ENCODE measurements around the gene TMEM50A. TPM values are rescaled to one million over a fixed set of nuclear protein-coding genes. Genes with fewer than 3 reads are reported as not detected.

Gene TMEM50A
- 100 to 1,000 TPM in 2 of 4 donors, 10 to 100 TPM in 2; 73.8 to 173 (median 92.7) TPM for total RNA-seq

DNA sequence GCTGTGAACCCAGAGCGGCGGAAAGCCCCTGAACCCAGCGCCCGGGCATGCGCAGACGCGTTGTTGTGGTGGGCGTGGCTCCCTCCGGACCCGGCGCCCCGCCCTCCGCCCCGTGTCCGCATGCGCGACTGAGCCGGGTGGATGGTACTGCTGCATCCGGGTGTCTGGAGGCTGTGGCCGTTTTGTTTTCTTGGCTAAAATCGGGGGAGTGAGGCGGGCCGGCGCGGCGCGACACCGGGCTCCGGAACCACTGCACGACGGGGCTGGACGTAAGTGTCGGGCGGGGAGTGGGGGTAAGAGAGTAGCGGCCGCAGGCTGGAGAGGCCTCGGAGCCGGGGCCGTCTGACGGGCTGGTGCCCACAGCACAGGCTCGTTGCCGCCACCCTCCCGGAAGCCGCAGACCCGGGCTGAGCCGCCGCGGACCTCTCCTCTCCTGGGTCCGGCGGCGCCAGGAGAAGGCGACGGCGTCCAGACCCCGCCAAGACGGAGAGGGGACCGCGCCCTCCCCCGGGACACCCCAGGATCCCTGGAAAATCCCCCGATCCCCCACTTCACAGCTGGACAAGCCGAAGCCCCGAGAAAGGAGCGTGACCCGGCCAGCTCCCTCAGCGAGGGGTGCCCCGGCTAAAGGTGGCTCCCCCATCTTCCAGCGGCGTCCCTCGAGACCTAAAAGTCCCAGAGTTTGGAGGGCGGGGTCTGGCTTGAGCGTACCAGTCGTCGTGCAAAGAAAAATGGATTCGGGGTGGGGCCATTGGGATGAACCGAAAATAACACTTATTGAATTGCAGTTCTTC, at the start of gene TMEM50A:
Gene TMEM50A, plus strand, starts transcription at position 147 of the 794 bp plus-strand sequence. CDS start 2,153 bp downstream, outside the sequence.
- TF ChIP-seq, protein P1, sequence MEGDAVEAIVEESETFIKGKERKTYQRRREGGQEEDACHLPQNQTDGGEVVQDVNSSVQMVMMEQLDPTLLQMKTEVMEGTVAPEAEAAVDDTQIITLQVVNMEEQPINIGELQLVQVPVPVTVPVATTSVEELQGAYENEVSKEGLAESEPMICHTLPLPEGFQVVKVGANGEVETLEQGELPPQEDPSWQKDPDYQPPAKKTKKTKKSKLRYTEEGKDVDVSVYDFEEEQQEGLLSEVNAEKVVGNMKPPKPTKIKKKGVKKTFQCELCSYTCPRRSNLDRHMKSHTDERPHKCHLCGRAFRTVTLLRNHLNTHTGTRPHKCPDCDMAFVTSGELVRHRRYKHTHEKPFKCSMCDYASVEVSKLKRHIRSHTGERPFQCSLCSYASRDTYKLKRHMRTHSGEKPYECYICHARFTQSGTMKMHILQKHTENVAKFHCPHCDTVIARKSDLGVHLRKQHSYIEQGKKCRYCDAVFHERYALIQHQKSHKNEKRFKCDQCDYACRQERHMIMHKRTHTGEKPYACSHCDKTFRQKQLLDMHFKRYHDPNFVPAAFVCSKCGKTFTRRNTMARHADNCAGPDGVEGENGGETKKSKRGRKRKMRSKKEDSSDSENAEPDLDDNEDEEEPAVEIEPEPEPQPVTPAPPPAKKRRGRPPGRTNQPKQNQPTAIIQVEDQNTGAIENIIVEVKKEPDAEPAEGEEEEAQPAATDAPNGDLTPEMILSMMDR (IDR thresholded peaks at IDR 0.05; ENCODE audit: low read depth), result no peak

DNA sequence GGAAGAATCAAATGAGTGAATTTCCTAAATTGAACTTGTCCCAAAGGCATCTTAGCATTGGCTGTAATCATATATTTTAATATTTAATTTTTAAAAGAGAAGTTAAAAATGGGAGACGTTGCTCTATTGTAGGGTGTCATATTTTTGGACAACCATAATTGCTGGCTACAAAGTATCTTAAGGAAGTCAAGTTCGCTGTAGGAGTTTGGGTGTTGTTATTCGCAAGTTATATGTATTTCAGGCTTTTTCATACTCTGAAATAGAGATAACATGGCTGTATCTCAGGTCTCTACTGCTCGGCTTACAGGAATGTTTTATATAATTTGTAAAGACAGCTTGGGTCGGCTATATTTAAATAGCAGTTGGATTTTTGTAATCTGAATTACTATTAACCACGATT, 852 bp downstream of the TMEM50A start:
- TF ChIP-seq, protein P1 (IDR thresholded peaks at IDR 0.05; ENCODE audit: low read depth), result no peak

DNA sequence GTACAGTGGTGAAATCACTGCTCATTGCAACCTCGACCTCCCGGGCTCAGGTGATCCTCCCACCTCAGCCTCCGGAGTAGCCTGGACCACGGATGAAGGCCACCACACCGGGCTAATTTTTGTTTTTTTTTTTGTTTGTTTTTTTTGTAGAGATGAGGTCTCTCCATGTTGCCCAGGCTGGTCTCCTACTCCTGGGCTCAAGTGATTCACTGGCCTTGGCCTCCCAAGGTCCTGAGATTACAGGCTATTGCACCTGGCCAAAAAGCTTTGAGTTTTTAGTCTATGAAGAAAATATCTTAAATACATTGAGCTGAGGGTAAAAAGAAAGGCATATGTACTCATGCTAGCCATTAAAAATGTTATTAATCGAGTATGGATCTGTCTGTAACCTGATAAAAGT, 3.6 kb downstream of the TMEM50A start:
- TF ChIP-seq, protein P1 (IDR thresholded peaks at IDR 0.05; ENCODE audit: low read depth), result no peak

DNA sequence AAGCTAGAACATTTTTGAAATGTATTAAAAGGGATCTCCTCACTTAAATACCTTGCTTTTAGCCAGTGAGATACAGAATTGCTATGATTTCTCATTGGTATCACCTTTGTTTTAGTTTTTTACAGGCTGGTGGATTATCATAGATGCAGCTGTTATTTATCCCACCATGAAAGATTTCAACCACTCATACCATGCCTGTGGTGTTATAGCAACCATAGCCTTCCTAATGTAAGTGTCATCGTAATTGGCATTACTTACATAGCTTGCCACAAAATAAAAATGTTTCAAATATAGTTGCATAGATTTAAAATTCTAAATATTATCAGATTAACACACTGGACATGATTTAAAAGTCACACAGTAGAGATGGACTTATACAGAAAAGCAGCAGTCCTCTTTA, 4.7 kb downstream of the TMEM50A start:
- TF ChIP-seq, protein P1 (IDR thresholded peaks at IDR 0.05; ENCODE audit: low read depth), result no peak

DNA sequence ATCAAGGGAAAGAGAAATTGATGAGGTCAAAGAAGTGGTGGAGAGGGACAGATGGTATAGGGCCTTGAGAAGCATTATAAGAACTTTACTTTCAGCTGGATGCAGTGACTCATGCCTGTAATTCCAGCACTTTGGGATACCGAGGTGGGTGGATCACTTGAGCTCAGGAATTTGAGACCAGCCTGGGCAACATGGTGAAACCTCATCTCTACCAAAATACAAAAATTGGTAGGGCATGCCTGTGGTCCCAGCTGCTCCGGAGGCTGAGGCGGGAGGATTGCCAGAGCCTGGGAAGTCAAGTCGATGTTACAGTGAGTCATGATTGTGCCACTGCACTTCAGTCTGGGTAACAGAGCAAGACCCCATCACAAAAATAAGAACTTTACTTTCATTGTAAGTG, 5.7 kb downstream of the TMEM50A start:
- TF ChIP-seq, protein P1 (IDR thresholded peaks at IDR 0.05; ENCODE audit: low read depth), result no peak

DNA sequence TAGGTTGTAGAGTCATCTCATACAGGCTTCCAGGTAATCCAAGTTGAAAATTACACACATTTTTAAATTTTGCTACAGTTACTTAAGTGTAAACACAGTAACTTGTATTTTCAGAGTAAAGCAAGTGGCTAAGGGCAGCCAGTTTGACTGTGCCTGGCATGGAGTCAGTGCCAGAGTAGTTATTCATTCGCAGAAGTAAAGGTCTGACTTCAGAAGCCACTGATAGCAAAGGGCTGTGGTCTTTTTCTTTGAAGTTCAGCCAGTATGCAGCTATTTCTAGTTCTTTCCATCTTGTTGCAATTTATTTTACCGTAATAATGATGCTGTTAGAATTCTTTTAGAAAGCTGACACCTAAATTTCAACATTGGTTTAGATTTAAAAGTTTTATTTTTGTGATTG, 9.4 kb downstream of the TMEM50A start:
- TF ChIP-seq, protein P1 (IDR thresholded peaks at IDR 0.05; ENCODE audit: low read depth), result no peak

DNA sequence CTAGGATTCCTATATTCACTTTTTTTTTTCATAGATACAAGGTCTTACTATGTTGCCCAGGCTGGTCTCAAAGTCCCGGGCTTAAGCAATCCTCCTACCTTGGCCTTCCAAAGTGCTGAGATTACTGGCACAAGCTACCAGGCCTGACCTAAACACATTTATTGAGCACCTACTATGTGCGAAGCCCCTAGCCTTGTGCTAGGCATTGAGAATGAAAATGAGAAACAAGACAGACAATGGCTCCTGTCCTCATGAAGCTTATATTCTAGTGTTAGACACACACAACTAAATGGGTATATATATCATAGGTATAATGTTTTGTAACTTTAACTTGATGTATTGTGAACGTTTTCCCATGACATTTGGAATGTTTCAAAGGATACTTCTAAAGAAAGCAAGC, 11.5 kb downstream of the TMEM50A start:
- TF ChIP-seq, protein P1 (IDR thresholded peaks at IDR 0.05; ENCODE audit: low read depth), result no peak
